GM18502 (cell line): Measurements from ENCODE around the gene FBXL14.

Experiments
- ATAC-seq: cut with Tn5 transposase; IDR thresholded peaks from one replicate; pipeline ENCODE4 v1.9.1; 2021; ENCODE audit warnings: mild to moderate bottlenecking; ENCODE audit not compliant: unreplicated experiment, poor library complexity

The FBXL14 gene

GRCh38 chr12:1519642-1520041 is 74.7 kb downstream of the FBXL14 start:
- no peak for ATAC-seq

- no peak for ATAC-seq
Observed at GRCh38 chr12:1518591-1519516, 75.5 kb downstream of the FBXL14 start.

DNA sequence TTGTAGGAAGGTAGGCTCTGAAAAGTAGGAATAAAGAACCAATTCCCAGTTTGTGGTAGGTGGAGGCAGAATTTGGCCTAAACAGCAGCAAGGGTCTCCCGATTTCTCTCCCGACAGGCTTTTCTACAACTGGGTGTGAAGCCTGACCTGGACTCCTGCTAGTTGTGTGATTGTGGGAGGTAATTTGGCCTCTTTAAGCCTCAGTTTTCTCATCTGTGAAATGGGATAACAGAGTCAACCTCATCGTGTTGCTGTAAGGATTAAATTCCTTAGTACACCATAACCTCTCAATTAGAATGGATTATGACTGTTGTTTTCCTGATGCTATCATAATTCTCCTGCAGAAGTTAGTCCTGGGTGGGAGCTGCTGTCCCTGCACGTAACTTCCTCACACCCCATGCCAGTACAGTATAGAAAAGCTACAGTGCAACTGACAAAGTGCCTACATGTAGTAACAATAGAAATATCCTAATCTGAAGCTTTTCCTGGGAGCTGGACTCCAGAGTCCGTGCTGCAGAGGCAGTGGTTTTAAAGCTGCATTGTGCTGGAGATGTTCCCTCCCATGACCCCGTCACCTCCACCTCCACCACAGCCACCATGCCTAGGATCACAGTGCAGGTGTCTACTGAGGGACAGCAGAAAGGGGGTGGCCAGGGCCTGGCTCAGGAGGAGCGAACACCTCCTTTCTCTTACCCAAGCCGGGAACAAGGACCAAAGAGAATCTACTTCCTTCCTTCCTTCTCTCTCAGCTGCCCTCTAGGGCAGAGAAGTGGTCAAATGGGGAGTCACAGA is 76.5 kb downstream of the FBXL14 start:
- no peak for ATAC-seq

- no peak for ATAC-seq
Observed at GRCh38 chr12:1517007-1517406, 77.4 kb downstream of the FBXL14 start.
